ENCODE results near the gene SYCN.

DNA sequence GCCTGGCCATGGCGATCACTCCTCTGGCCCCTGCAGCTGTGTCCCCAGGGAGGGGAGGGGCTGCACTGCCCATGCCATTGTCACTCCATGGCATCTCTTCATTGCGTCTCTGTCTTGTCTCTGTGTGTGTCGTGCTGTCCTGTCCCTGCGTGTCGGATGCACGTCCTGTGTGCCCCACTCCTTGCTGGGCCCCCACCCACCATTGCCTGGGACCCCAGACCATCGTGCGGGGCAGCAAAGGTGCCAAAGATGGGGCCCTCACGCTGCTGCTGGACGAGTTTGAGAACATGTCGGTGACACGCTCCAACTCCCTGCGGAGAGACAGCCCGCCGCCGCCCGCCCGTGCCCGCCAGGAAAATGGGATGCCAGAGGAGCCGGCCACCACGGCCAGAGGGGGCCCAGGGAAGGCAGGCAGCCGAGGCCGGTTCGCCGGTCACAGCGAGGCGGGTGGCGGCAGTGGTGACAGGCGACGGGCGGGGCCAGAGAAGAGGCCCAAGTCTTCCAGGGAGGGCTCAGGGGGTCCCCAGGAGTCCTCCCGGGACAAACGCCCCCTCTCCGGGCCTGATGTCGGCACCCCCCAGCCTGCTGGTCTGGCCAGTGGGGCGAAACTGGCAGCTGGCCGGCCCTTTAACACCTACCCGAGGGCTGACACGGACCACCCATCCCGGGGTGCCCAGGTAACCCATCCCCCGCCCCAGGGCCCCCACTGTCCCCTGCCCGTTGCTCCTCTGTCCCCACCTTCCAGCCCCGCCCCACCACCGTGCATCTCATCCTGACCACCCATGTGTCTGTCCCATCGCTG, 31.2 kb downstream of the SYCN start:
- TF ChIP-seq, protein P1, sequence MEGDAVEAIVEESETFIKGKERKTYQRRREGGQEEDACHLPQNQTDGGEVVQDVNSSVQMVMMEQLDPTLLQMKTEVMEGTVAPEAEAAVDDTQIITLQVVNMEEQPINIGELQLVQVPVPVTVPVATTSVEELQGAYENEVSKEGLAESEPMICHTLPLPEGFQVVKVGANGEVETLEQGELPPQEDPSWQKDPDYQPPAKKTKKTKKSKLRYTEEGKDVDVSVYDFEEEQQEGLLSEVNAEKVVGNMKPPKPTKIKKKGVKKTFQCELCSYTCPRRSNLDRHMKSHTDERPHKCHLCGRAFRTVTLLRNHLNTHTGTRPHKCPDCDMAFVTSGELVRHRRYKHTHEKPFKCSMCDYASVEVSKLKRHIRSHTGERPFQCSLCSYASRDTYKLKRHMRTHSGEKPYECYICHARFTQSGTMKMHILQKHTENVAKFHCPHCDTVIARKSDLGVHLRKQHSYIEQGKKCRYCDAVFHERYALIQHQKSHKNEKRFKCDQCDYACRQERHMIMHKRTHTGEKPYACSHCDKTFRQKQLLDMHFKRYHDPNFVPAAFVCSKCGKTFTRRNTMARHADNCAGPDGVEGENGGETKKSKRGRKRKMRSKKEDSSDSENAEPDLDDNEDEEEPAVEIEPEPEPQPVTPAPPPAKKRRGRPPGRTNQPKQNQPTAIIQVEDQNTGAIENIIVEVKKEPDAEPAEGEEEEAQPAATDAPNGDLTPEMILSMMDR (IDR thresholded peaks at IDR 0.05) = no peak
- TF ChIP-seq EZH2 (IDR thresholded peaks at IDR 0.05; ENCODE audit: borderline replicate concordance, insufficient read depth, low read depth, low read length, poor library complexity, severe bottlenecking) = no peak
